Ovary (tissue), 9 donors: ENCODE results near the gene SNX7. TPM values are rescaled to one million over a fixed set of nuclear protein-coding genes. Genes with fewer than 3 reads are reported as not detected.

Experiments used
- DNase-seq, 5 donors: peaks; one replicate each; pipeline ENCODE4 v3.0.0-alpha.2; 2019 to 2020
- H3K27ac ChIP-seq, 2 donors: fragments of 200-600 bp; one replicate each; pipeline versions ENCODE4 v1.5.1 to v1.8.0; 2019 to 2022
- H3K27me3 ChIP-seq: fragments of 200-600 bp; one replicate; pipeline ENCODE4 v1.8.0; 2022
- H3K36me3 ChIP-seq: fragments of 200-600 bp; sonication (generic); one replicate; pipeline ENCODE4 v1.5.1; 2019
- H3K4me1 ChIP-seq: one replicate; pipeline ENCODE4 v1.8.1; 2013; ENCODE audit warnings: mild to moderate bottlenecking, moderate library complexity; ENCODE audit not compliant: insufficient read depth
- H3K4me3 ChIP-seq: fragments of 200-600 bp; sonication (generic); one replicate; pipeline ENCODE4 v1.5.1; 2017
- H3K9me3 ChIP-seq, 2 donors: fragments of 200-600 bp in 1 of 2; sonication (generic) in 1 of 2; one replicate each; pipeline versions ENCODE4 v1.5.1 to v1.8.1; 2013 to 2019; ENCODE audit warnings: mild to moderate bottlenecking in 1 of 2, moderate library complexity in 1 of 2
- EP300 ChIP-seq: sonication (generic); formaldehyde crosslinking; IDR thresholded peaks from one replicate; pipeline ENCODE4 v1.6.1; 2017; ENCODE audit warnings: antibody characterized with exemption
- POLR2A ChIP-seq: fragments of 450-650 bp; IDR thresholded peaks from one replicate; pipeline ENCODE4 v1.6.1; 2017; ENCODE audit warnings: antibody characterized with exemption, mild to moderate bottlenecking, moderate library complexity
- WGBS, 3 donors: extraction: QIAGEN DNeasy Blood & Tissue Kit in 1 of 3; methylation state at CpG; one replicate each; pipeline versions ENCODE4 v1.1.5 to v1.1.7; 2013 to 2017; 5-methylcytosine and 5-hydroxymethylcytosine counted together
- intact Hi-C, 4 donors: fragments of 100-400 bp; cut with DNase I; formaldehyde crosslinking; loops; one replicate each; pipeline versions ENCODE4 v1.11.0 to v1.15.1; 2022 to 2023
- polyA plus RNA-seq, 2 donors: library from polyadenylated mRNA; stranded (reverse); fragments of 200-250 nt in 1 of 2; fragments of 350-450 nt in 1 of 2; fragmentation: Illumina TruSeq in 1 of 2; extraction: RNeasy Lipid Tissue Mini Kit (QIAGEN cat#74804) in 1 of 2; gene quantifications; one replicate each; pipeline ENCODE4 v1.2.3, GENCODE V29; 2013 to 2014
- total RNA-seq, 7 donors: library from RNA; depleted of rRNA in 2 of 7; stranded (reverse); fragments of >200 nt in 2 of 7; fragmentation: NEBNext Ultra II Directional in 3 of 7; extraction: Animal tissue kit (Norgen Biotek cat#: 25700) in 3 of 7; gene quantifications; one replicate each; pipeline versions ENCODE4 v1.1.0 to v1.2.4, GENCODE V29; 2016 to 2023
- TF ChIP-seq, protein P1 (sequence below), 3 donors: fragments of 450-650 bp in 2 of 3; fragments of 200-600 bp in 1 of 3; IDR thresholded peaks; one replicate each; pipeline versions ENCODE4 v1.5.1 to v1.8.0; 2016 to 2022; ENCODE audit warnings: antibody characterized with exemption in 3 of 3, mild to moderate bottlenecking in 1 of 3
- donor health status: DM: no; HTN: no; CAD: no; lungs with moderate emphysema.
- donor health status: DM: no; HTN: no; CAD: no.
- donor health status: Bipolar disorder and iron deficiency.
- donor health status: DM: yes; HTN: yes; CAD: no.
- donor health status: DM: no; HTN: no; CAD: no.
- donor health status: DM: yes; HTN: yes; CAD: no.

SNX7 gene
- total and polyA plus RNA-seq, 9 donors, result 5.4 to 33.0 (median 11.7) TPM

GRCh38 chr1:98737835-98738234, 76.3 kb downstream of the SNX7 start:
- no peak overlapping the region for H3K27ac ChIP-seq
- no peaks in the 10 kb centered on the region for H3K36me3 ChIP-seq
- H3K4me1 ChIP-seq, result no peaks in the 10 kb centered on the region
- no peak for DNase-seq
- intact Hi-C loops, result no loop called here
- no peaks in the 10 kb centered on the region for H3K9me3 ChIP-seq
- TF ChIP-seq, protein P1, sequence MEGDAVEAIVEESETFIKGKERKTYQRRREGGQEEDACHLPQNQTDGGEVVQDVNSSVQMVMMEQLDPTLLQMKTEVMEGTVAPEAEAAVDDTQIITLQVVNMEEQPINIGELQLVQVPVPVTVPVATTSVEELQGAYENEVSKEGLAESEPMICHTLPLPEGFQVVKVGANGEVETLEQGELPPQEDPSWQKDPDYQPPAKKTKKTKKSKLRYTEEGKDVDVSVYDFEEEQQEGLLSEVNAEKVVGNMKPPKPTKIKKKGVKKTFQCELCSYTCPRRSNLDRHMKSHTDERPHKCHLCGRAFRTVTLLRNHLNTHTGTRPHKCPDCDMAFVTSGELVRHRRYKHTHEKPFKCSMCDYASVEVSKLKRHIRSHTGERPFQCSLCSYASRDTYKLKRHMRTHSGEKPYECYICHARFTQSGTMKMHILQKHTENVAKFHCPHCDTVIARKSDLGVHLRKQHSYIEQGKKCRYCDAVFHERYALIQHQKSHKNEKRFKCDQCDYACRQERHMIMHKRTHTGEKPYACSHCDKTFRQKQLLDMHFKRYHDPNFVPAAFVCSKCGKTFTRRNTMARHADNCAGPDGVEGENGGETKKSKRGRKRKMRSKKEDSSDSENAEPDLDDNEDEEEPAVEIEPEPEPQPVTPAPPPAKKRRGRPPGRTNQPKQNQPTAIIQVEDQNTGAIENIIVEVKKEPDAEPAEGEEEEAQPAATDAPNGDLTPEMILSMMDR (IDR thresholded peaks at IDR 0.05), result no peak
- TF ChIP-seq POLR2A (no peak), EP300 (no peak)
- H3K27me3 ChIP-seq, result no peaks in the 10 kb centered on the region
- no peak overlapping the region for H3K4me3 ChIP-seq

DNA sequence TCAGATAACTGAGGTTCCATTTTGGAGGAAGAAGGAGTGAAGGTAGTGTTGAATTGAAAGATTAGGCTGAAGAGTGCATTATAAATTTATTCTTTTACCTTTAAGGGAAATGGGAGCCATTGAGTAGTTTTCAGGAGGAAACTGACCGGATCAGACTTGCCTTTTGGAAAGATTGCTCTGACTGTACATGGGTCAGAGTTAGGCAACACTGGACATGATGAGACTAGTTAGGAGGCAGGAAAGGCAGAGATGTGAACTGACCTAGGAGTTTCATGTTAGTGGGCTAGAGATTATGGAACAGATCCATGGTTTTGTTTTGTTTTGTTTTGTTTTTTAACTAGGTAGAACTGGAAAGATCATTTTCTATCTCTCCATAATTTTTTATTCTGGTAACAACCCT, 78.2 kb downstream of the SNX7 start:
- no peak overlapping the region for H3K27ac ChIP-seq
- no peaks in the 10 kb centered on the region for H3K36me3 ChIP-seq
- H3K4me1 ChIP-seq, result no peaks in the 10 kb centered on the region
- H3K9me3 ChIP-seq, result no peaks in the 10 kb centered on the region
- intact Hi-C loops, result no loop called here
- no peak for DNase-seq
- 83 to 100% (median 89%) methylated on average over 1 of the region's 1 CpG for WGBS, 3 donors
- no peaks in the 10 kb centered on the region for H3K27me3 ChIP-seq
- TF ChIP-seq, protein P1 (IDR thresholded peaks at IDR 0.05), result no peak
- TF ChIP-seq POLR2A, result no peak
- TF ChIP-seq EP300, result no peak
- H3K4me3 ChIP-seq, result no peak overlapping the region

DNA sequence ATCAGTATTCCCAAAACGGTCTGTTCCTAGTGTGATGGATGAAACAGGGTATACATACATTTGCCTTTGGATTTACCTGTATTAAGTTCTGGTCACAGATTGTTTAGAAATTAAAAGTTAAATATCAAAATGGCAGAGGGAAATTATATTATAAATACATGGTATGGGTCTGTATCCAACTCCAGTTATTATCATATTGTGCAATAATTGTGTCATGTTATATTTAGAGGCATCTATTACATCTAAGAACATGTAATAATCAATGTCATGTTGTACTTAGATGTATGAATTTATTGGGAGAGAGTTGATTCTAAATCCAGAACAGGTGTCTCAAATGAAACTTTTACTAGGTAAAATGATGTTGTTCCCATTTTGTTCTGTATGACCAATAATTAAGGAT, 79.6 kb downstream of the SNX7 start:
- Histone ChIP-seq H3K9me3 (no peaks in the 10 kb centered on the region), H3K36me3 (no peaks in the 10 kb centered on the region), H3K27me3 (no peaks in the 10 kb centered on the region), H3K4me1 (no peaks in the 10 kb centered on the region), H3K4me3 (no peak overlapping the region), H3K27ac (no peak overlapping the region)
- intact Hi-C loops, result no loop called here
- TF ChIP-seq, protein P1 (IDR thresholded peaks at IDR 0.05), result no peak
- no peak for TF ChIP-seq POLR2A
- TF ChIP-seq EP300, result no peak
- DNase-seq, result no peak
- 61 to 65% (median 62%) methylated on average over 1 of the region's 1 CpG for WGBS, 3 donors

DNA sequence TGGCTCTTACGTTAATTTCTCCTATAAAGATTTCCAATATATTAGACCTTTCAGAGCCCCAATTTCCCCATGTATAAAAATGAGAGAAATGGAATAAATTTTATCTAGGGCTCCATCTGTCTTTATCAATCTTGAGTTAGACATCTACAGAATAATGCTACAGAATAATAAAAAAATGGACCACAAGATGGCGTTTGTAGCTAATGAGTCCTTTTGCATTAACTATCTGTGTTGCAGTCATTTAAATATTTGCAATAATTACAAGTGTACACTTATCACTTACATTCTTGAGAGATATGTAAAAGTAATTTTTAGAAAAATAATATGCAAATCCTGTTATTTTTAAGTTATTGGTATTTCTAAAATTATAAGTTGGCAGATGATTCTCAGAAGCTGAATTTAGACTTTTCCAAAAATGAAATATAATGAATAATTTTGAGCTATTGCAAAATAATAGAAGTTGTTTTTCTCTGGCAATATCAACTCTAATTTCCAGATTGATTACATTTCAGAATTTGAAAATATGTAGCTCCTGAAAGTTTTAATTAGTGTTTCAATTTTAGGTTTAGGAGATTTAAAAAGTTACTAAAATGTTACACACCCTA, 87.7 kb downstream of the SNX7 start:
- intact Hi-C loops, result no loop called here
- H3K4me3 ChIP-seq, result no peak overlapping the region
- TF ChIP-seq EP300 (no peak), POLR2A (no peak)
- TF ChIP-seq, protein P1 (IDR thresholded peaks at IDR 0.05), result no peak
- no peaks in the 10 kb centered on the region for H3K27me3 ChIP-seq
- WGBS, 3 donors, result 39 to 50% (median 47%) methylated on average over 2 of the region's 2 CpGs
- H3K9me3 ChIP-seq, result no peaks in the 10 kb centered on the region
- no peak for DNase-seq
- no peaks in the 10 kb centered on the region for H3K36me3 ChIP-seq
- no peak overlapping the region for H3K27ac ChIP-seq
- no peaks in the 10 kb centered on the region for H3K4me1 ChIP-seq
